Measurements from ENCODE around the gene TMEM203. TPM values are rescaled to one million over a fixed set of nuclear protein-coding genes. Genes with fewer than 3 reads are reported as not detected.

Gene TMEM203
- total RNA-seq, 4 donors from 2014 or later: 29.7 to 47.3 (median 38.4) TPM

- TF ChIP-seq CTCF (IDR thresholded peaks at IDR 0.05) (no peak), POLR2A (IDR thresholded peaks at IDR 0.05) (no peak)
- Histone ChIP-seq H3K4me3 (replicated peaks in 1 of 3) (no peak overlapping the region), H3K9me3 (no peaks in the 10 kb centered on the region), H3K4me1 (no peaks in the 10 kb centered on the region), H3K27ac (no peak overlapping the region), H3K36me3 (no peaks in the 10 kb centered on the region), H3K27me3 (no peaks in the 10 kb centered on the region)
- 86 to 92% methylated on average over 17 to 21 of the region's 21 CpGs for WGBS, 2 donors
- intact Hi-C loops (cut with DNase I): no loop called here
- no peak for DNase-seq
Measured at GRCh38 chr9:137212520-137212919, 7.1 kb upstream of the TMEM203 start.

- Histone ChIP-seq H3K4me1 (peaks cover 5 to 6% of the 10 kb centered on the region in 2 donors), H3K36me3 (no peaks in the 10 kb centered on the region), H3K27ac (no peak overlapping the region), H3K4me3 (replicated peaks in 1 of 3) (no peak overlapping the region), H3K9me3 (no peaks in the 10 kb centered on the region), H3K27me3 (no peaks in the 10 kb centered on the region)
- DNase-seq: no peak
- WGBS, 2 donors: 85 to 91% methylated on average over 13 of the region's 13 CpGs
- intact Hi-C loops (cut with DNase I): no loop called here
- no peak for TF ChIP-seq POLR2A (IDR thresholded peaks at IDR 0.05)
- TF ChIP-seq CTCF (IDR thresholded peaks at IDR 0.05): no peak
Measured at GRCh38 chr9:137211532-137211931, 6.1 kb upstream of the TMEM203 start.

GRCh38 chr9:137206602-137207001 lies 1.2 kb upstream of the TMEM203 start:
- 80 to 84% methylated on average over 7 of the region's 7 CpGs for WGBS, 2 donors
- Histone ChIP-seq H3K4me1 (peaks cover 30 to 42% of the 10 kb centered on the region in 2 donors), H3K4me3 (replicated peaks in 1 of 3) (no peak overlapping the region), H3K27ac (no peak overlapping the region), H3K36me3 (no peaks in the 10 kb centered on the region), H3K9me3 (no peaks in the 10 kb centered on the region), H3K27me3 (no peaks in the 10 kb centered on the region)
- TF ChIP-seq POLR2A (IDR thresholded peaks at IDR 0.05) (no peak), CTCF (IDR thresholded peaks at IDR 0.05) (no peak)
- intact Hi-C loops (cut with DNase I): no loop called here
- DNase-seq: no peak

GRCh38 chr9:137204731-137205125 lies 720 bp downstream of the TMEM203 start:
- Histone ChIP-seq H3K36me3 (no peaks in the 10 kb centered on the region), H3K4me3 (replicated peaks in 1 of 3) (peak overlapping the region; percentile 74 to 99 (median 81)), H3K9me3 (no peaks in the 10 kb centered on the region), H3K27ac (peak overlapping the region in 1 of 3 donors; percentile 48), H3K4me1 (peaks cover 30 to 49% of the 10 kb centered on the region in 2 donors), H3K27me3 (no peaks in the 10 kb centered on the region)
- intact Hi-C loops (cut with DNase I): no loop called here
- 15 to 24% methylated on average over 9 to 17 of the region's 21 CpGs for WGBS, 2 donors
- TF ChIP-seq CTCF (IDR thresholded peaks at IDR 0.05) (no peak), POLR2A (IDR thresholded peaks at IDR 0.05) (no peak)
- no peak for DNase-seq

GRCh38 chr9:137202966-137203365 lies 2.5 kb downstream of the TMEM203 start:
- TF ChIP-seq CTCF (IDR thresholded peaks at IDR 0.05) (no peak), POLR2A (IDR thresholded peaks at IDR 0.05) (no peak)
- Histone ChIP-seq H3K9me3 (no peaks in the 10 kb centered on the region), H3K4me3 (replicated peaks in 1 of 3) (no peak overlapping the region), H3K4me1 (peaks cover 47 to 66% of the 10 kb centered on the region in 2 donors), H3K36me3 (no peaks in the 10 kb centered on the region), H3K27ac (no peak overlapping the region), H3K27me3 (no peaks in the 10 kb centered on the region)
- no peak for DNase-seq
- intact Hi-C loops (cut with DNase I): no loop called here
- 79 to 95% methylated on average over 7 to 8 of the region's 8 CpGs for WGBS, 2 donors

Data from thyroid gland (tissue), 4 donors.